GM21515 (cell line): Measurements from ENCODE around the gene BEAN1.
"Not testable (repeated sequence)": the region's sequence is repeated elsewhere in the genome, so short reads cannot be mapped to it uniquely, and the experiment has no call there.

Source experiments
- ATAC-seq: cut with Tn5 transposase; IDR thresholded peaks from one replicate; pipeline ENCODE4 v1.9.1; 2021; ENCODE audit not compliant: unreplicated experiment

BEAN1 gene

DNA sequence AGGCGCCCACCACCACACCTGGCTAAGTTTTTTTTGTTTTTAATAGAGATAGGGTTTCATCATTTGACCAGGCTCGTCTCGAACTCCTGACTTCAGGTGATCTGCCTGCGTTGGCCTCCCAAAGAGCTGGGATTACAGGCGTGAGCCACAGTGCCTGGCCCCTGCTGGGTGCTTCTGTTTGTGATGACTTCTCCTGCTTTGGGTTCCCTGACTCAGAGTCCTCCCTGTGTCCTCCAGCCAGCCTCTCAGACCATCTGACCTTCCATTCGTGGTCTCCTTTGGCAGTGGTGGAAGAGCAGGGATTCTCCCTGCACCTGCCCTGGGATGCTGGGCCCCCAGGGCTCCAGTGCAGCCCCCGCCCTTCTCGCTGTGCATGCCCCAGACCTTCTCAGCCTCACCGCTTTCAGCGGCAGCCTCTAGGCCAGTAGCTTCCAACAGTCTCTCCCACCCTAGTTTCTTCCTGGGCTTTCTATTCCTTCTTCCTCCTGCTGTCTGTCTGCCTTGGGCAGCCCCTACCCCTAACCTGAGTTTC, 13.2 kb downstream of the BEAN1 start:
- ATAC-seq = no peak

DNA sequence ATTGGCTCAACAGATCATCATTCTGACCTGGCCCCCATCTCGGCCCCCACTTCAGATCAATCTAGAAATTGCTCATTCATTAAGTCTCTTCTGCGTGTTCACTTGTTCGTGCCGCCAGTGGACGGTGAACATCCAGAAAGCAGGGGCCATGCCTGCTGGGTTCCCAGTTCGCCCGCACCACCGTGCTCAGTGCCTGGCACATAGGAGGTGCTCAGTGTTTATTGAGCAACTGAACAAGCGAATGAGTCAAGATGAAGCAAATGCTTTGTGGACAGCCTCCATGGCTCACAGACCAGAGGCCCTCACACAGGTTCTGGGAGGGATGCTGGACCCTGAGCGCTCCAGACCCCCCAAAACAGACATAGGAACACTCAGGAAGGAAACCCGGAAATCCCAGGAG, 13.9 kb downstream of the BEAN1 start:
- ATAC-seq = no peak

DNA sequence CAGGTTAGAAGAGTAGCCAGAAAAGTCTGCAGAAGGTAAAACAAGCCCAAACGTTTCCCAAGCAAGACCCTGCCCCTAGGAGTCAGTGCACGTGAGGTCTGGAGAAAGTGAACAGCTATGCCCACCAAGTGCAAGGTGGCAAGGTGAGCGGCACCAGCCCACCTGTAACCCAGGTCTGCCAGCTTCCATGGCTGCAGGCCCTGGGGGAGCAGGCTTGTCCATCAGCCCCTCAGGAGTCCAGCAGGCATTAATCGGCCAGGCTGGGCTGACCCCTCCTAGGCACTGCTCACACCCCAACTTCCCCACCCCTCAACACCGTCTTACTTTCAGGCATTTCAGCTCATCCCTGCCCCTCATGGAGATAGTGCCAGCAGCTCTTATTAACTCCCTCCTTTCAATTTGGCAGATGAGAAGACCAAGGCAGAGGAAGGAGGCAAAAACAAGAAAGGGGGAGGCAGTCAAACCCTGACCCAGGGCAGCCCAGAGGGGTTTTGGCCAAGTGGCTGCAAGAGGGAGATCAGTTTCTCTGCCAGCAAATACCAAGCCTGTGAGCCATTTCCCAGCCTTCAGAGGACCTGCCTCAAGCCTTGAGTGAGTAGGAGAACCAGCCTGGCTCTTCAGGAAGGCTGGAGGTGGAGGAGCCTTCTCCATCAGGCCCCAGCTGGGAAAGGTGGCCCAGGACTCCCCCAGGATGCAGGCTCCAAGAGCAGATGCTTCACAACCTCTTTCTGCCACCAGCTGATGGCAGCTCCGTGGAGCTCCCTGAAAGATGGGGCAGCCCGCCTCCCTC, 14.7 kb downstream of the BEAN1 start:
- no peak for ATAC-seq

DNA sequence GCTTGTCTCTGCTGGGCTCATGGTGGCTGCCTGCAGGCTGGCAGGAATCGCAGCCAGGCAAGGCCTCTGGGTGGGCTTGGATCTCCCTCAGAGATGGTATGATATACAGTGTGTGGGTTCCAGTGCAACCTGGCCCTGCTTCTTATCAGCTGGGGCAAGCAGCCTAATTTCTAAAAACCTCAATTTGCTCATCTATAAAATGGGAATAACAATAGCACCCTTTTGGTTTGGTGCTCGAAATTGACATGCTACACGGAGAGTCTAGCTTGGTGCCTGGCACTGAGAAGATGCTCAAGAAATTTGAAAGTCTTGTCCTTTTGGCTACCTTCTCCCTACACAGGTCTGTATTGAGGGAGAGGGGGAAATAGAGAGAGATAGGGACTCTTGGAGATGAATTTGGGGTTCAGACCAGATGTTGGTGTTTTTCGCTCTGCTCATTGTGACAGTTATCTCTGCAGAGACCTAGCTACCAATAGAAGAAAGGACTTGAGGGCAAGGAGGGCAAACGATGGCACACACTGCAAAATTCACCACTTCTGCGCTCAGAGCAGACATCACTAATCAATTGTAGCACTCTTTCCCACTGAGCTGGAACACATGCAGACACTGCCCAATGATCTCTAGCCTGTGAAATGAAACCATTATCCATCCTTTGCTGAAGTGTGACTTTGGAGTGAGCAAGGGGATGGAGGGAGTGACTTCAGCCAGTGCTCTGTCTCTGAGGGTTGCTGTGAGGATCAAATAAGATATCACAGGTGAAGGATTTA, 15.6 kb downstream of the BEAN1 start:
- ATAC-seq = no peak

DNA sequence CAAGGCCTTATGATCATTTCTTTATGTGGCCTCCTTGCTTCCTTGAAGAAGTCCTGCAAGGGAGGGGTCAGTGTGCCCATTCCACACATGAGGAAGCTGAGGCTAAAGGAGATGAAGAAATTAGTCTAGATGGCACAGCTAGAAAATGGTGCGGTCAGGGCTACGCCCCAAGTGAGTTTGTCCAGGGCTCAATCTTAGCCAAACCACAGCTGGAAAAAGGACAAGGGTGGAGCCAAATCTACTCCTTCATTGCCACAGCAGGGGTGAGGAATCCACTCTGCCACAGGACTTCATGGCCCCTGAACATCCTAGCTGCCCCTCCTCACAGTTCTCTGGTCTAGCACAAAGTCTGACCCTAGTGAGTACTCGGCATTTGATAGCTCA, 16.2 kb downstream of the BEAN1 start:
- no peak for ATAC-seq

DNA sequence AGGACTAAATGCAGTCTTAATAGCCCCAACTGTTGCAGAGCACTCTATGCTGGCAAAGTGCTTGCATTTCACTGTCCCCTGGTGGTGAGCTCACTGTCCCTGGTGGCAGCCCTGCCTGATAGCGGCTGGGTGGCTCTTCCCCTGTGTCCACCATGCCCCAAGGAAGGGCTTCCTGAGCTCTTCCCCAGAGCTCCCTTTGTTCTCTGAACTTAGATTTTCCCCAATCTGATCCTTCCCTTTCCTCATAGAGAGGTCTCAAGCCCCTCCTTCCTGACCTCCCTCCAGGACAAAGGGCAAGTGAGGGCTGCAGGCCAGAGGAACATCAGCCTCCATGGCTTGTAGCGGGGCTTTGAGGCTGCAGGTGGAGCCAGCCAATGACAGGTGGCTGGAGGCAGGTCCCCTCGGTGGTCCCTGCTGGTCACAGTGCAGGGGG, 17.0 kb downstream of the BEAN1 start:
- no peak for ATAC-seq

DNA sequence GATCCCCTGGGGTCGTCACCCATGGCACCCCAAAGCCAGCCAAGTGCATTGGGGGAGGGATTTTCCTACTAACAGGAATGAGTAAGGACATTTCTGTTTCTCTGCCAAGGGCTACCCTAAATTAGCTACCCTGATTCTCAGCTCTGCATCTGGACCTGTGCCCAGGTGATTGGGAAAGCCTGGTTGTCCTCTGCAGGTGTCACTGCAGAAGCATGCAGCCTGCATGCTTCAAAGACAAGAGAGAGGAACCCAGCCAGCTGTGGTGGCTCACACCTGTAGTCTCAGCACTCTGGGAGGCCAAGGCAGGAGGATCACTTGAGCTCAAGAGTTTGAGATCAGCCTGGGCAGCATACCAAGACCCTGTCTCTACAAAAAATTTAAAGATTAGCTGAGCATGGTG, 19.6 kb downstream of the BEAN1 start:
- ATAC-seq = no peak

DNA sequence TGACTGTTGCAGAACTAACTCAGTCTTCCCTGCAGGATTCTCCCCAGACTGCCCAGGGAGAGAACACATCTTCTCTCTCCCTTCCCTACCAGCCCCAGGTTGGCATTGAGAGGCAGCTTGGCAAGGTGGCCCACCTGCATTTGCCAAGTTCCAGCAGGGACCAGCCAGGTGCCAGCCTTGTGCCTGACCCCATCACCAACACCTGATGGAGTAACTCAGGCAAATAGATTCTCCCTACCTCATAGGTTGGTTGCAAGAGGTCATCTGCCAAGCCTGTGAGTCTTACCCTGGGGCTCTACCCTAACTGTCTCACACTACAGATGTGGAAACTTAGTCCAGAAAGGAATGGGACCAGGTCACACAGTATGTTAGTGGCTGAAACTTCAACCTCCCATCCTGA, 20.4 kb downstream of the BEAN1 start:
- ATAC-seq = no peak

DNA sequence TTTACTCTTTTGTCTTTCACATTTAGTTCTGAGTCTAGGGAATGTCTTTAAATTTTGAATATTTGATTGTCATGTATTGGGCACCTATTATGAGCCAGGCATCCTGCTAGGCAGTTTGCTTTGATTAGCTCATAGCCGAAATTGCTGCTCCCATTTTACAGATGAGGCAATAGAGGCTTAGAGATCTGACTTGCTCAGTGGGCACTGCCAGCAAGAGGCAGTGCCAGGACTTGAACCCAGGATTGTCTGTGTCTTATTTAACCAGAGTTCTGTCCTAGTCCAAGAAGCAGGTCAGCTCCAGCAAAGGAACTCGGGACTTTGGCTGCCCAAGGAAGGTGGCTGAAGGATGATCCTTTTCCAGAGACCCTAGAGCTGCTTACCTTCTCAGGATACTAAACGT, 24.5 kb downstream of the BEAN1 start:
- ATAC-seq = no peak

DNA sequence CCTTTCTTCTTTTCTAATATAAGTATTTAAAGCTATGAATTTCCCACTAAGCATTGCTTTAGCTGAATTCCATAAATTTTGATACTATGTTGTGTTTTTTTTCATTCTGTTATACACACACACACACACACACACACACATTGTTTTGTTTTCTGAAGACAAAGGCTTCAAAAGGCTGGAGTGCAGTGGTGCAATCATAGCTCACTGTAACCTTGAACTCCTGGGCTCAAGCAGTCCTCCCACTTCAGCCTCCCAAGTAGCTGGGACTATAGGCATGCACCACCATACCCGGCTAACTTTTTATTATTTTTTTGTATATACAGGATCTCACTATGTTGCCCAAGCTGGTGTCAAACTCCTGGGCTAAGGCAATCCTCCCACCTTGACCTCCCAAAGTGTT, 26.1 kb downstream of the BEAN1 start:
- ATAC-seq = not testable (repeated sequence)

DNA sequence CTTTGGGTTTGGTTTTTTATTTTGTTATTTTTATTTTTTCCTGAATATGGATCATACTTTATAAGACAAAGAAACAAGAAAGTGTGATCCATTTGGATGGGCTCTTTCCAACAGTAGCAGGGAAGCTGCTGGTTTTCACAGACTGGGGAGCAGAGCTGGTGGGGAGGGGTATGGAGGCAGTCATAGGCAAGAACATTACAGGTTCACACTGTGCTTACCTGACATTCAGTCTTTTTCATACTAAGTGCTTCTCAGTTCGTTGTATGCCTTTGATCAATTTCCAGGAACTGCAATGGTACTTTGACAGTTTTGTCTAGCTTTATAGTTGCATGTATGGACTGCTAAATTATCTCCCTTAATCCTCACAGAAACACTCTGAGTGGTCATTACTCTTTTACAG, 27.7 kb downstream of the BEAN1 start:
- ATAC-seq = no peak

DNA sequence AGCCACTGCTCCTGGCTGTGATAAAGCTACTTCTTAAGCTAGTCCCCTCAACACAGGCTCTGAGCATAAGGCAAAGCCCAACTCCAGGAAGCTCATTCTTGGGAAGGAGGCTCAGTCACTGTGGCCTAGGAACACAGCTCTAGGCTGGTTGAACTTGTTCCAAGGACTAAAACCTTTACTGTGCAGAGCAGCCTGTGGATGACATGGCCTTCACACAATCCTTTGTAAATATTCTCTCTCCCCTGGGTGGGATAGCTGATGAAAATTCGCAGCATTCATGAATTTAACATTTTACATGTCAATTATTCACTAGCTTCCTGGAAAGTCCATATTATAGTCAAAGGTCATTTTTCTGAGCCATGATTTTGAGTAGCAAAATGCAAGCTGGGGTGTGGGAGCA, 28.9 kb downstream of the BEAN1 start:
- no peak for ATAC-seq

DNA sequence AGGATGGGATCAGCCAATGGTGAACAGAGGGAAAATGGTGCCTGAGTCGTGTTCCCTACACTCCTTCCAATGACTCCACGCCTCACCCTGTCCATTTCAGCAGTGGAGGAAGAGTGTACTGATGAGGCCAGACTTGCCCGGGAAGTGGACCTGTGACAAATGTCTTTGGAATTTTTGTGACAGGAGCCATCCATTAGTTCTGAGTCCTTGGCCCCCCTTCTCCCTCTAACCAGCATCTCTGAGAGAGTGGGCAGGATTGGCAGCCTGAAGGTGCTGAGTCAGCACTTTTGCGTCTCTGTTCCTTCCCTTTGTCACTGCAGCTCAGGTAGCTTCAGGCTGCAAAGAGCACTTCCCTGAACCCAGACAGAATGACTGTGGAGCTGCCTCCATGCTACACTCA, 30.8 kb downstream of the BEAN1 start:
- no peak for ATAC-seq

DNA sequence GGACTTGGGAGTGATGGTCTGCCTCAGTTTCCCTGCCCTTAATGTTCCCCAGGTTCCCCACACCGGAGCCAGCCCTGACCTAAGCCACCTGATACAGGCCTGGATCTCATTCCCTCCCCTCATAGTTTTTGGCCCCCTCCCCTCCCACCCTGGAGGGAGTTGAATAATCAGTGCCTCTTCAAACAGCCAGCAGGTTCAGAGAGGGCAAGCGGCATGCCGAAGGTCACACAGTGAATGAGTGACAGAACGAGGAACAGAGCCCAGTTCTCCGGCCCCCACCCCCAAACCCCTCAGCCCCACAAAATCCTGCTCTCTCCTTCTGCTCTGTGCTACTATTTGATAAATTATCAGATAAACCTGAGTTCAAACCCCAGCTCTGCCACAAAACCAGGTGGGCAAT, 31.2 kb downstream of the BEAN1 start:
- ATAC-seq = no peak

DNA sequence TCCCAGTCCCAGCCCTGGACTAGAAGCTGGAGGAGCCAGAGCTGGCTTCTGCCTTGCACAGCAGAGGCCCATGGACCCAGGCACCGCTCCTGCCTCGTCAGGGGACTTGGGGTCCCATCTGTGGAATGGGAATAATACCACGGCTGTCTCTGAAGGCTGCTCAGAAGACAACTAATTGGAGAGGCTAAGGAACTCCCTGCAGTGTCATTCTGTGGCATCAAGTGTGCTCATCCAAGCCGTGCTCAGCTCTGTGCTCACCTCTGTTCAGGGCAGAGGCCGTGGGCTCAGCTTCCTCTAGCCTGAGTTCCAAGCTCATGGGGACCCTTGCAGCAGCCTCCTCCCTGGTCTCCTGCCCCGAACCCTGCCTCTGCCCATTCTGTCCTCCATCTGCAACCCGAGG, 31.8 kb downstream of the BEAN1 start:
- ATAC-seq = no peak

DNA sequence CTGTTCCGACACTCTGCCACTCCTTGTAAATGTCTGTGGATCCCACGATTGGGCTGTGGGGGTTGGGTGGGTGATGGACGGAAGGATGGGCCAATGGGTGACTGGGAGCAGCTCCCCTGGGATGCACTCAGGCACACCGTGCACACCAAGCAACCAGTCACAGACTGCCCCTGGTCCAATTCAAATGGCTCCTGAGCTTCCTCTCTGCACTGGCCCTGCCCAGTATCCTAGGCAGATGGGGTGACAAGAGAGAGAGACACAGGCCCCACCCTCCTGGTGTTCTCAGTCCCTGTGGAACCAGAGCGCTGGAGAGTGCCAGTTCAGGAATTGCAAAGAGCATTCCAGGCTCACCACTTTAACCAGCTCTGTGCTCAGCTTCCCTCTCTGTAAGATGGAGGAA, 32.8 kb downstream of the BEAN1 start:
- no peak for ATAC-seq

DNA sequence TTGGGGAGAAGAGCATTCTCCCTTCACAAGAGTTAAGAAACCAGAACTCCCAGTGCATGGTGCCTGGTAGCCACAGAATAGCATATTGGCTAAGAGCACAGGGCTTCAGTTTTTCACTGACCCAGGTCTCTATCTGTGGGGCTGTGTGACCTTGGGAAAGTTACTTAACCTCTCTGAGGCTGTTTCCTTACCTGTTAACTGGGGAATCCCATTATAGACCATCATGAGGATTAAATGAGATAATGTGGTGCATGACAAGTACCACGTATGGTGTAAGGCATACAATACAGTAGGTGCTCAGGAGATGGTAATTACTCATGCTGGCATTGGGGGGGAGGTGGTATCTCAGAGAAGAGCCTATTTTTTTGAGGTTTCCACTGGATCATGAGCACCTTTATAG, 33.6 kb downstream of the BEAN1 start:
- ATAC-seq = no peak

DNA sequence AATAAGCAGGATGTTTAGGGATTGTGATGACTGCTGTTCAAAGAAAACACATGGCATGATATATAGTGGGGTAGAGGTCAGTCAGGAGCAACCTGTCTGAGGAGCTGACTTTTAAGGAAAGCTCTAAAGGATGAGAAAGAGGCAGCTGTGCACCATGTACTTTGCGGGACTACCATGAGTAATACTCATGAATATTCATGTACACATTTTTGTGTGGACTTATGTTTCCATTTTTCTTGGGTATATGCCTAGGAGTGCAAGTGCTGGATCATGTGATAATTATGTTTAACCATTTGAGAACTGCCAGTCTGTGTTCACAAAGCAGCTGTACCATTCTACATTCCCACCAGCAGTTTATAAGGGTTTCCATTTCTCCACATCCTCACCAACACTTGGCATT, 35.8 kb downstream of the BEAN1 start:
- ATAC-seq = no peak

DNA sequence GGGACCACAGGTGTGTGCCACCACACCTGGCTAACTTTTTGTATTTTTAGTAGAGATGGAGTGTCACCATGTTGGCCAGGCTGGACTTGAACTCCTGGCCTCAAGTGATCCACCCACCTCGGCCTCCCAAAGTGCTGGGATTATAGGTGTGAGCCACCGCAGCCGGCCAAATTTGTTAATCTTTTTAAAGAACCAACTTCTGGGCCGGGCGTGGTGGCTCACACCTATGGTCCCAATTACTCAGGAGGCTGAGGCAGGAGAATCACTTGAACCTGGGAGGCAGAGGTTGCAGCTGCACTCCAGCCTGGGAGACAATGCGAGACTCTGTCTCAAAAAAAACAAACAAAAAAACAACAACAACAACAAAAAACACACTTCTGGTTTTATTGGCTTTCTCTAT, 38.9 kb downstream of the BEAN1 start:
- not testable (repeated sequence) for ATAC-seq

DNA sequence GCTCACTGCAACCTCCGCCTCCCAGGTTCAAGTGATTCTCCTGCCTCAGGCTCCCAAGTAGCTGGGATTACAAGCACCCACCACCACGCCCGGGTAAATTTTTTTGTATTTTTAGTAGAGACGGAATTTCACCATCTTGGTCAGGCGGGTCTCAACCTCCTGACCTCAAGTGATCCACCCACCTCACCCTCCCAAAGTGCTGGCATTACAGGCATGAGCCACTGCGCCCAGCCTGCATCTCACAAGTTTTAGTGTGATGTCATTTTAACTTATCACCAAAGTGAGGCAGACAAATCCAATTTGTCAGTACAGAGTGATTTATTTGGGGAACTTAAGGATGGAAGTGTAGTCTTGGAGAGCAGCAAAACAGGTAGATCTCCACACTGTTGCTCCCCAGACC, 39.5 kb downstream of the BEAN1 start:
- not testable (repeated sequence) for ATAC-seq

DNA sequence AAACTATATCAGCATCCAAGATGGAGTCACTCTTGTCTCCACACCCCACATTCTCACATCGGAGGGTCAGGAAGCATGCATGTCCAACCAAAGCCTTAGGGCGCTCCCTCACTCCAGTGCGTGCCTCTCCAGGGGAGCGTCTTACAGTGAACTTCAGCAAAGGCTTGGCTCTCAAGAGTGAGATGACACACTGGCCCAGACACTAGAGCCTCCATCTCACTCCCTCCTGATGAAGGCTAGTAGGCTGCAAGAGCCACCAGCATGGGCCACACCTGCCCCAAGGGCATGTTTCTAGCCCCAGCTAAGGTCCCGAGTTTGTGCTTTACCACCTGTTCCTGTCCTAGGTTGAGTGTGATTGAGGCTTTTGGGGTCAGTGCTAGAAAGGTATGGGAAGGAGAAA, 40.5 kb downstream of the BEAN1 start:
- no peak for ATAC-seq

DNA sequence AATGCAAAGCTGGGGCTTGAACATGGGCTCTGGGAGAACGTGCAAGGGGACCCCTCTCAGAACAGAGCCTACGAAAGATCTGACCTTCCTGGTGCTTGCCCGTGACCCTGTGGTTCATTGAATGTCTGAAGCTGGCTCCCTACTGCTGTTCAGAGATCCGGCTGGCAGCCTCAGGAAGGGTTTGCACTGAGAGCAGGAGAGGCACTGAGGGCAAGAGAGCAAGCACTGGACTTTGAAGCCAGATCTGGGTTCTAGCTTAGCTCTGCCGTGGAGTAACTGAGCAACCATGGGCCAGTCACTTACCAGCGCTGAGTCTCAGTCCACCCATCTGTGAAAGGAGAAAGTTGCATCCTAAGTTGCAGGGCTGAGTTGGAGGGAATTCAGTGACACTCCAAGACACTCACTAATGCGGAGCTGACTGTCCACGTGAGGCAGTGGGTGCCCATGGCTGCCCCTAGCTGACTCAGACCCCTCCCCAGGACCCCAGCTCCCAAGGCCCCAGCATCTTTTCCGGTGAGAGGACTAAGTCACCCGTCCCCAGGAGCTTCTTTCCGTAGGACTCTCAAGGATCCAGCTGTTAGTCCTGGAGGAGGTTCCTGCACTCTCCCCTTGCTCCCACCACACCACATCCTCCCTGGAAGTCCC, 41.3 kb downstream of the BEAN1 start:
- no peak for ATAC-seq
